Mucosa of rectum (tissue), 2 donors: ENCODE data around the gene SLC37A1.

ENCODE experiments used
- H3K27ac ChIP-seq, 2 donors: one replicate each; pipeline ENCODE4 v1.7.0; 2013; ENCODE audit warnings: inconsistent platforms in 2 of 2, low read depth in 2 of 2, low read length in 2 of 2
- H3K27me3 ChIP-seq, 2 donors: one replicate each; pipeline ENCODE4 v1.7.0; 2013; ENCODE audit warnings: low read length in 2 of 2; ENCODE audit not compliant: control insufficient read depth in 2 of 2, insufficient read depth in 2 of 2
- H3K36me3 ChIP-seq, 2 donors: one replicate each; pipeline ENCODE4 v1.7.0; 2013; ENCODE audit warnings: low read length in 2 of 2; ENCODE audit not compliant: control insufficient read depth in 2 of 2, insufficient read depth in 2 of 2
- H3K4me1 ChIP-seq, 2 donors: one replicate each; pipeline ENCODE4 v1.7.0; 2013; ENCODE audit warnings: low read length in 2 of 2, mild to moderate bottlenecking in 1 of 2; ENCODE audit not compliant: control insufficient read depth in 2 of 2, insufficient read depth in 2 of 2
- H3K4me3 ChIP-seq, 2 donors: one replicate each; pipeline ENCODE4 v1.7.0; 2013; ENCODE audit warnings: low read length in 2 of 2
- H3K9ac ChIP-seq, 2 donors: one replicate each; pipeline ENCODE4 v1.7.0; 2013; ENCODE audit warnings: low read length in 2 of 2, low read depth in 1 of 2, mild to moderate bottlenecking in 1 of 2
- H3K9me3 ChIP-seq, 2 donors: one replicate each; pipeline ENCODE4 v1.7.0; 2013; ENCODE audit warnings: low read length in 2 of 2; ENCODE audit not compliant: control insufficient read depth in 2 of 2
- donor health status: healthy.
- donor health status: Normal muscosa, but diverticular disease.

Gene SLC37A1

GRCh38 chr21:42479582-42479981 lies 34.1 kb upstream of the SLC37A1 start:
- H3K27me3 ChIP-seq = no peaks in the 10 kb centered on the region
- no peaks in the 10 kb centered on the region for H3K9me3 ChIP-seq
- no peak overlapping the region for H3K27ac ChIP-seq
- no peaks in the 10 kb centered on the region for H3K36me3 ChIP-seq
- no peak overlapping the region for H3K4me3 ChIP-seq
- no peak overlapping the region for H3K9ac ChIP-seq
- peaks cover 4 to 9% of the 10 kb centered on the region in 2 donors for H3K4me1 ChIP-seq

- no peaks in the 10 kb centered on the region for H3K36me3 ChIP-seq
- peaks cover 0 to 3% of the 10 kb centered on the region in 2 donors for H3K4me1 ChIP-seq
- H3K4me3 ChIP-seq = no peak overlapping the region
- no peaks in the 10 kb centered on the region for H3K27me3 ChIP-seq
- H3K9me3 ChIP-seq = no peaks in the 10 kb centered on the region
- no peak overlapping the region for H3K27ac ChIP-seq
- H3K9ac ChIP-seq = no peak overlapping the region
Measured at GRCh38 chr21:42480736-42481135, 32.9 kb upstream of the SLC37A1 start.

GRCh38 chr21:42481169-42481568 lies 32.5 kb upstream of the SLC37A1 start:
- Histone ChIP-seq H3K27me3 (no peaks in the 10 kb centered on the region), H3K36me3 (no peaks in the 10 kb centered on the region), H3K4me1 (peaks cover 0 to 3% of the 10 kb centered on the region in 2 donors), H3K4me3 (no peak overlapping the region), H3K9ac (no peak overlapping the region), H3K9me3 (no peaks in the 10 kb centered on the region), H3K27ac (peak overlapping the region in 1 of 2 donors; percentile 41)

GRCh38 chr21:42484966-42485365 lies 28.7 kb upstream of the SLC37A1 start:
- Histone ChIP-seq H3K9me3 (no peaks in the 10 kb centered on the region), H3K9ac (no peak overlapping the region), H3K4me3 (no peak overlapping the region), H3K27ac (no peak overlapping the region), H3K27me3 (no peaks in the 10 kb centered on the region), H3K36me3 (no peaks in the 10 kb centered on the region), H3K4me1 (peaks cover 0 to 3% of the 10 kb centered on the region in 2 donors)

- H3K9me3 ChIP-seq = no peaks in the 10 kb centered on the region
- no peak overlapping the region for H3K9ac ChIP-seq
- peaks cover 4 to 11% of the 10 kb centered on the region in 2 donors for H3K4me1 ChIP-seq
- H3K36me3 ChIP-seq = no peaks in the 10 kb centered on the region
- no peak overlapping the region for H3K4me3 ChIP-seq
- no peak overlapping the region for H3K27ac ChIP-seq
- H3K27me3 ChIP-seq = no peaks in the 10 kb centered on the region
Measured at GRCh38 chr21:42486072-42486471, 27.6 kb upstream of the SLC37A1 start.

- Histone ChIP-seq H3K9me3 (no peaks in the 10 kb centered on the region), H3K4me3 (no peak overlapping the region), H3K36me3 (no peaks in the 10 kb centered on the region), H3K4me1 (peaks cover 4 to 14% of the 10 kb centered on the region in 2 donors), H3K27me3 (no peaks in the 10 kb centered on the region), H3K9ac (no peak overlapping the region), H3K27ac (no peak overlapping the region)
Measured at GRCh38 chr21:42486531-42486930, 27.1 kb upstream of the SLC37A1 start.

- Histone ChIP-seq H3K4me3 (no peak overlapping the region), H3K9ac (no peak overlapping the region), H3K36me3 (no peaks in the 10 kb centered on the region), H3K27me3 (no peaks in the 10 kb centered on the region), H3K27ac (no peak overlapping the region), H3K4me1 (peaks cover 9 to 29% of the 10 kb centered on the region in 2 donors), H3K9me3 (no peaks in the 10 kb centered on the region)
Measured at GRCh38 chr21:42489006-42489563, 24.6 kb upstream of the SLC37A1 start.

GRCh38 chr21:42489991-42490390 lies 23.7 kb upstream of the SLC37A1 start:
- no peak overlapping the region for H3K4me3 ChIP-seq
- H3K27me3 ChIP-seq = no peaks in the 10 kb centered on the region
- peaks cover 10 to 30% of the 10 kb centered on the region in 2 donors for H3K4me1 ChIP-seq
- no peaks in the 10 kb centered on the region for H3K9me3 ChIP-seq
- no peak overlapping the region for H3K9ac ChIP-seq
- H3K36me3 ChIP-seq = no peaks in the 10 kb centered on the region
- peak overlapping the region in 1 of 2 donors; percentile 74 for H3K27ac ChIP-seq

- no peak overlapping the region for H3K9ac ChIP-seq
- H3K9me3 ChIP-seq = no peaks in the 10 kb centered on the region
- no peak overlapping the region for H3K4me3 ChIP-seq
- no peaks in the 10 kb centered on the region for H3K27me3 ChIP-seq
- H3K27ac ChIP-seq = peak overlapping the region; percentile 43 to 74
- peaks cover 16 to 38% of the 10 kb centered on the region in 2 donors for H3K4me1 ChIP-seq
- no peaks in the 10 kb centered on the region for H3K36me3 ChIP-seq
Measured at GRCh38 chr21:42490720-42491119, 22.9 kb upstream of the SLC37A1 start.

GRCh38 chr21:42491328-42491727 lies 22.3 kb upstream of the SLC37A1 start:
- H3K9me3 ChIP-seq = no peaks in the 10 kb centered on the region
- peak overlapping the region; percentile 43 to 74 for H3K27ac ChIP-seq
- peaks cover 16 to 40% of the 10 kb centered on the region in 2 donors for H3K4me1 ChIP-seq
- H3K36me3 ChIP-seq = no peaks in the 10 kb centered on the region
- H3K9ac ChIP-seq = no peak overlapping the region
- H3K27me3 ChIP-seq = no peaks in the 10 kb centered on the region
- no peak overlapping the region for H3K4me3 ChIP-seq
